ENCODE results near the gene PKP4.

DNA sequence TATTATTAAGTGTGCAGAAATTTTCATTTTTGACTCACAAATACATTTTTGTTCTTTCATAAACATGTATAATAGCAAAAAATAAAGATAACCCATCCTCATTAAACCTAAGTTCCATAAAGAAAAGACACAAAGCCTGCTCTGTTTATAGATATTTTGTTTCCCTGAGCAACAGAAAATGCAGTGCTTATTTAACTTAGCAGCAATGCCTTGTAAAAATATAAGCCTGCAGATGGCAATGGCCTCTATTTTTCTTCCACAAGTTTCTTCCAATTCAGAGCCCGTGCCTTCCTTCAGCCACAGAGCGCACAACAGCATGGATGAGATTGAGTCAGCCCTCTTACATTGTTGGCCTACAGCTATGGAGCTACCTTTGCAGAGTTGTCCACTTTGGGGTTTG, 43.6 kb downstream of the PKP4 start:
- TF ChIP-seq EP300 (conservative IDR thresholded peaks at IDR 0.05; ENCODE audit: poor library complexity, severe bottlenecking) (no peak), POLR2AphosphoS5 (IDR thresholded peaks at IDR 0.05) (no peak), EZH2 (IDR thresholded peaks at IDR 0.05; ENCODE audit: borderline replicate concordance, insufficient read depth, low read length, poor library complexity, severe bottlenecking) (no peak), TAF1 (IDR thresholded peaks at IDR 0.05; ENCODE audit: low read depth) (no peak)
- TF ChIP-seq, protein P1, sequence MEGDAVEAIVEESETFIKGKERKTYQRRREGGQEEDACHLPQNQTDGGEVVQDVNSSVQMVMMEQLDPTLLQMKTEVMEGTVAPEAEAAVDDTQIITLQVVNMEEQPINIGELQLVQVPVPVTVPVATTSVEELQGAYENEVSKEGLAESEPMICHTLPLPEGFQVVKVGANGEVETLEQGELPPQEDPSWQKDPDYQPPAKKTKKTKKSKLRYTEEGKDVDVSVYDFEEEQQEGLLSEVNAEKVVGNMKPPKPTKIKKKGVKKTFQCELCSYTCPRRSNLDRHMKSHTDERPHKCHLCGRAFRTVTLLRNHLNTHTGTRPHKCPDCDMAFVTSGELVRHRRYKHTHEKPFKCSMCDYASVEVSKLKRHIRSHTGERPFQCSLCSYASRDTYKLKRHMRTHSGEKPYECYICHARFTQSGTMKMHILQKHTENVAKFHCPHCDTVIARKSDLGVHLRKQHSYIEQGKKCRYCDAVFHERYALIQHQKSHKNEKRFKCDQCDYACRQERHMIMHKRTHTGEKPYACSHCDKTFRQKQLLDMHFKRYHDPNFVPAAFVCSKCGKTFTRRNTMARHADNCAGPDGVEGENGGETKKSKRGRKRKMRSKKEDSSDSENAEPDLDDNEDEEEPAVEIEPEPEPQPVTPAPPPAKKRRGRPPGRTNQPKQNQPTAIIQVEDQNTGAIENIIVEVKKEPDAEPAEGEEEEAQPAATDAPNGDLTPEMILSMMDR (IDR thresholded peaks at IDR 0.05; ENCODE audit: poor library complexity, severe bottlenecking), result no peak
